CD4-positive, alpha-beta T cell treated with Interleukin-4 for 1 hour (primary cell): ENCODE data around the gene ZIC1.

Experiments used
- DNase-seq, 2 donors: peaks; one replicate each; pipeline ENCODE4 v3.0.0-alpha.2; 2020 to 2022

ZIC1 gene

DNA sequence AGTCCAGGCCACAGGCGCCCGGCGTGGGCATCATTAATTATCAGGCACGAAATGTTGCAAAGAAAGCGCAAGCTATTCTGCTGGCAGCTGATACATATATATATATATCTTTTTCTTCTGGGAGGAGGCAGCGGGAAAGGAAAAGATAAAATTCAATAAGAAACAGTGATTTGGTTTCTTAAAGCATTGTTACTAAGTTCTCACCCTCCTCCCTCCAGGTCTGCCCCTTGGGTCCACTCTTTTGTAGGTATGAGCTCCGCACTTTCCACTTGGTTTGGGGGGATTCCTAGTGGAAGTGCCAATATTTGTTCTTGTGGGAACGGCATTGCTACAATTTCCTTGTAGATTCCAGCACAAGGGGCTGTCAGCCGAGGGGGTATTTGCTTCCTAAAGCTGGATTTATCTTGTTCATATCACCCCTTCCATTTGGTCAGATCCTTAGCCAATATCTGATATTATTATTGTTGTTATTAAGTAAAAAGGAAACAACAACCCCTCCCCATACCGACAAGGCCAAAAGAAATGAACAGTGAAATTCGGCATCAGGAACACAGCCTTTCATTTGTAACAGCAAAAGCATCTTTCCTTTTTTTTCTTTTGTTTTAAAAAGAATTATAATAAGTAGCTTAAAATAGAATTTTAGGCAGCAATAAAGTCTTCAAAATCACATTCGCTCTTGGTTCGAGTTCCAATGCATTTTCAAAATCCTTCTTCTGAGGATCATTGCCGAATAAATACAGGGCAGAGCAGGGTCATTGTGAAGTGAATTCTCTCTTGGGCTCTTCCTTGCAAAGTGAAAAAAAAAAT is 15.6 kb downstream of the ZIC1 start:
- no peak for DNase-seq

DNA sequence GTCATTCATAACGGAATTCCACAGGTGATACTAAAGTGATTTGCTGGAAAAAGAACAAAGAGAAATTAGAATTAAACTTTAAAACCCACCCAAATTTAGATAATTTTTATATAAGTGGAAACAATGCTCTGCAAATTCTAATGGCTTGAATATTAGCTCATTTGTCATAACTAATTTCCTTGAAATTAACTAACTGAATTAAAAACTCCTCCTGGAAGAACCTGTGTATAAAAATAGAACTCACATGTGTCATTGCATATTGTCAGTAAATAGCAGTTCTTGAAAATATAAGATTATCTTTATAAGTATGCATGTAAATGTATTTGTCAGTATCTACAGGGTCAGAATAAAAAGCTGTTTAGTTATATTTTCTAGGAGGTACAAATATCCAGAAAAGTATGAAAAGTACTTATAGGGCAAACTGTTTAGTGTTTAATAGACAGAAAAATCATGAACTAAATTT is 16.3 kb downstream of the ZIC1 start:
- no peak for DNase-seq

DNA sequence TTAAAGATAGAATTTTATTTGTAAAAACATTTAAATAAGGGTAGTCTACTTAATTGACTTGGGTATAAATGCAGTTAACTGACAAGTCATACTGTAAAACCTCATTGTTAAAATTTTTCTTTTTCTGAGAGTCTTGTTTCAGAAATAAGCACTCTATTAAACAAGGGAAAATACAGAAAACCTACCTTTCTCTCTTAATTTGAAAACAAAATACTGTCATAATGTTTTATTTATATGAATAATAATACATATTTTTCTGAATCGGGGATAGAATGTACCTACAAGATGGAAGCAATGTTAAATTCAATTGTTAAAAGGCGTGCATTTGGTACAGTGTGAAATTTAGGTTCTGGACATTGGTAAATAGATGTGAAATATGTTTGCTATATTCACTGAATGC is 17.8 kb downstream of the ZIC1 start:
- no peak for DNase-seq

DNA sequence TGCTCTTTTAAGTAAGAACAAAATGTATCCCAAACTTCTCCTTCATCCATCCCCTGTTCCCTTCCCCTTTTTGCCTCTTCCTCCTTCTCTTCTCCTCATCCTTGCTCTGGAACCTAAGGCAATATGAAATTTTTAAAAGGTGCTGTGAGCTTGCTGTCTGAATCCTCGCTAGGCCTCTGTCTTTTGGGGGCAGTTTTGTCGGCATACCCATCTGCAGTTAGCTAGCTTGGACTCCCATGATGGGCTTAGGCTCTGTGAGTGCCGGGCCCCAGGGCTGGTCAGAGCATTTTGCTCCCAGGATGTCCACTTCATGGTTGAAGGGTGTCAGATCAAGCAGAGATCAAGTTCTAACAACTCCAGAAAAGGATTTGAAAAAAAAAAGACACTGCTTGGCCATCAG is 18.6 kb downstream of the ZIC1 start:
- DNase-seq: no peak

DNA sequence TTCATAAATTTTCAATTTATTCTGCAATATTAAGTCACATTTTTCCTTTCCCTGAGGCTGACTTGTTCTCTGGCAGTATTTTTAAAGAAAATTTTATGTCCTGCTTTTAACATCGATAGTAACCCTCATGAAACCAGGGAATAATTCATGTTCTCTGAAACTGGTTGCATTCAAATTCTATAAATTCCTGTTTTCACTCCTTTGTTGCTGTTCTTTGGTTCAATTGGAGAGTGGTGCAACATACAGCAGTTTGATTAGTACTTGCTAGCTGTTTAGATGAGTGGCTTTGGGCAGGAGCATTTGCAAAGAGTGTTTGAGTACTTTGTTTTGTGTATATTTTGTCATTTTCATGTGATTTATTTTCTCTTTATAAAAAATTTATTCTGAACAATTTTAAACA is 19.2 kb downstream of the ZIC1 start:
- DNase-seq: no peak

DNA sequence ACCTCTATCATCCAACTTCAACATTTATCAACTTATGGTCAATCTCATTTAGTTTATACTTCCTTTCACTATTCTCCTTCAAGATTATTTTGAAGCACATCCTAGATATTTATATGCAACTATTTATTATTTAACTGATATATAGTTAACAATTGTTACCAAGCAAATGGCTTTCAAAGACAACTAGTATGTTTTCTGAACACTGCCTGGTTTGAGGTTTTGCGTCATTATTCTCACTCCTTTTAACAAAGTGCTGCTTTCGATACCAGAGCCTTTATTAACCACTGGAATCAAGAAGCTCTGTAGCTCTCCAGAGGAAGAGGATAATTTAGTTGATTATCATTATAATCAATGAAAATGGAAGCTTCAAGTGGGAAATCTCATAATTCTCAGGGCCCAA is 19.6 kb downstream of the ZIC1 start:
- no peak for DNase-seq

DNA sequence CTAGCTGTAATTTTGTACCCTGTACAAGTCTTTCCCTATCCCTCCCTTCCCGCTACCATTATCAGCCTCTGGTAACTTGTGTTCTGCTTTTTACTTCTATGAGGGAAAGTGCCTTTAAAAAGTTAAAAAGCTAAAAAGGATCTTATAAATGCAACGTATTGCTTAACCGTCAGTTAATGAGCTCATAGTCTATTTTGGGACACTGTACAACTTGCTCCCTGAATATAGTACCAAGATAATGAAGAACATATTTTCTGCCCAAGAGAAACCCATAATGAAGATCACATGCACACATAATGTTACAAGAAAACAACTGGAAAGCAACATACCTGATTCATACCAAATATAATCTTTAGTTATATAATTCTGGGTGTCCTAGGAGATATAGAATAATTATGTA is 22.6 kb downstream of the ZIC1 start:
- no peak for DNase-seq

DNA sequence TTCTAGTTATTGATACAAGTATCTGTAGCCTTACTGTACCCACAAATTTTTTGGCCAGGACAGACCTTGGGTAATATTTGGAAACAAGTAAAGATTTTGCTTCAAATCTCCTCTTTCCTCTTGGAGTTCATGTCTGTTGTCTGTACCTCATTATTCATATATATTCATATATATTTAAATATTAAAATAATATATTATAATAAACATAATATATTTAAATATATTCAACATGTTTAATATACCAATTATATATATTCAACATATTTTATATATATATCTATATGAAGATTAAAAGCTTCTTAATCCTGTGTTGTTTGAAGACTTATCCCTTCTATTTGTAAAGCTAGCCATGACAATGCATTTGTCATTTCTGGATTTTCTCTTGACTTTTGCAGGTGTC is 38.1 kb downstream of the ZIC1 start:
- no peak for DNase-seq

DNA sequence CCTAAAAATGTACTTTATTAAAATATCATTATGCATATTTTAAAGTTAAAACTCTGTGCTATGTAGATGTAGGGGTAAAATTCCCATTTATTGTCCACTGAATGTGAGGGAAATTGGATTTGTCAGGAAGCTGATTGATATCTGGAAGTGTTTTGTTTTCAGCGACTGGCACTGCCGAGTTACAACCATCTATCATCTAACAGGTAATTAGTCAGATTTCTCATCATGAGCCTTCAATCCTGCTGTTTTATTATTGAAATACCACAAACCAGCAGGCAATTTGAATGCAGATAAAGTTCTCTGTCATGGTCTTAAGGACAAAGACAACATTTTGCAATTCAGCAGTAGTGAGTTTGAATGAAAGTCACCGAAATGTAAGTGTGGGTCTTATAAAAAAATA is 40.5 kb downstream of the ZIC1 start:
- no peak for DNase-seq

DNA sequence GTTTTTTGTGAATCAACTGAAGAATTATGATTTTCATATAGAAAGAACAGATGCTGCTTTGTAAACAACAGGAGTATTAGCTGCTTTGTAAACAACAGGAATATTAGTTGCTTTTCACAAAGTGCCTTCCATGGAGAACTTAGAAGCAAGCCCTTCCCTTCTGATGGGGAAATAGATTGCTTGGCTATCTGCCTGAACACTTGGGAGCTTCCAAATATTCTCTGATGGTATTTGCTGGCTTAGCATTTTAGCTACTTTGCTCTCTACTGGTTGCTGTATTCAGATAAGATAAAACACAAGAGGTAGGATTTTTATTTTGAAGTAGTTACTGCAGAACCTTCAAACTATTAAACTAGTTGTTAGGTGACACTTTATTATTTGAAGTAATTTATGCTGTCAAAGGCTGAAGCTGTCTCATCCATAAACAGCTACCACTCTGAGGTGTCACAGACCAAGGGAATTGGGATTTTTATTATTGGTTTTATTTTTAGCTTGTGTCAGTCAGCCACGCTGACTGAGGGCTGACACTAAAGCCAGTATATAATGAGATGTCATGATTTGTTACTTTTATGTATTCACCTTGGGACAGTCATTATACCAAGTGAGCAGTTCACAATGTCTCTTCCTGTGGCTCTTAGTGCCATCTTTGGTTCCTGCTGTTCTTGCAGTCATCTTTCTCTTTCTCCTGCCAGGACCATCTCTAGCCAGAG is 50.0 kb downstream of the ZIC1 start:
- no peak for DNase-seq

DNA sequence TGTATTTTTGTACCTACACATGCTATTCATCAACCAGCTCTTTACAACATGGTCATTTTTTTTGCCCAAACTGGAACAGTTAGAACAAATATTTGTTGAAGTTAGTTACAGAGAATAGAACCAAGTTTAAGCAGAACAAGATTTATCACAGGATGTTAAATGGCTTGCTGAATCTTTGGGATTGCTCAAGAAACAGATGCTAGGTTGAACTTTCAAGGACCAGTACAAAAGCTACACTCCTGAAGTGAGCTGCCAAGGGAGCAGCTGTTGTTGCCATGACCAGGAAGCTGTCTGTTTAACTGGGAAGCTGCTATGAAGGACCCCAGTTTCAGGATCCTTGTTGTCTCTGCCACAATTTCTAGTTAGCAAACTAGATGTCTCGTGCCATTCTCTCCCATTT is 53.7 kb downstream of the ZIC1 start:
- DNase-seq: no peak
